Epidermal melanocyte (primary cell): ENCODE measurements around the gene BAHCC1.

Source experiments
- DNase-seq: peaks from one replicate; pipeline ENCODE4 v3.0.0; 2011; ENCODE audit warnings: low spot score; ENCODE audit not compliant: insufficient read length

BAHCC1 gene

DNA sequence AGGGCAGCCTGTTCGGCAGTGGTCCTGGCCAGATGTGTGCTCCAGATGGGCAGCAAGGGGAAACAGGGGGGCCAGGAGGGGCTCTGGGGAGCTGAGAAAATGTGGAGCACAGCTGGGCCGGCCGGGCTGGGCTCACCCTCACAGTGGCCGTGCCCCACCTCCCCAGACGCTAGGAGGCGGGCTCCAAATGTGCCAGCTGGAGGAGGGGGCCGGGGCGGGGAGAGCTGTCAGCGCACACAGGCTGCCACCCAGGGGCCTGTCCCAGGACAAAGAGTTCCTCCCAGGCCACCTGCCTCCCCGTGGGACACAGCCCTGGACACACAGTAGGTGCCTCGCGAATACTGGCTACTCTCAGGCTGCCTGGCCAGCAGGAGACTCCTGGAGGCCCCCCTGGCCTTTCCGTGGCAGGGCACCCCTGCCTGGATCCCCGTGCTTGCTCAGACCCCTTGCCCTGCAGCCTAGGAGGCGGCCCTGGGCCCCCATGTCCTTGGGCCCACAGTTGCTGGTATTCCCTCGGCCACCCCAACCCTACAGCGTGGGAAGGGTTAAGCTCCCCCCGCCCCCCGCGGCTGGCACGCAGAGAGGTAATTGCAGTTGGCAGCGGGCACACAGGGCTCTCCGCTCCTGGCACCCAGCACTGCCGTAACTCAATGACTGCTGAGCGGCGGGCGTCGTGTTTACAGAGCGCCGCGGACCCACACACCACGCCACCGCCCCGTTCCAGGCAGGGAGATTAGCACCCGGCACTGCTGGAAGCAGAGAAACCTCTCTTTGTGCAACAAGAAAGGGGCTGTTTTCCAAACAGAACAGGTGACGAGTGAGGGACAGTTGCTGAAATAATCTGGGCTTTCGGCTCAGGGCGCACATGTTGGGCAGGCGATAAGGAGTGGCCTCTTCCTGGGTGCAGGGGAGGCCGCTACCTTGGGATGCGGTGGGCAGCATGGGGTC is 32.2 kb downstream of the BAHCC1 start:
- DNase-seq: no peak

DNA sequence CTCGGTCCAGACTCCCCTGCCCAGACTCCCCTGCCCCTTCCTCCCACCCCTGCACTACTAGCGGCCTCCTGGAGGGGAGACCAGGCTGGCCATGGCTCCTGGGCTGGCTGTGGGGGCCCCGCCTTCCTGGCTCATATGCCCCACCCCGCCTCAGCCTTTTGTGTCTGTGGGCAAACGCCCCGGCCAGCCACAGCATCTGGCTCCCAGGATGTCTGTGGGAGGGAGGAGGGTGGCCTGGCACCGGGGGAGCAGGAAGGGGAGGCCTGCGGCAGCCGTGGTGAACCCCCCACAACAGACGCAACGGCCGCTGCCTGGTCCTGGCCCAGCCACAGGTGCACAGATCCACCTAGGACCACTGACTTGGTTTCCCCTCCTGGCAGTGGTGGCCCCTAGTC is 32.9 kb downstream of the BAHCC1 start:
- no peak for DNase-seq

DNA sequence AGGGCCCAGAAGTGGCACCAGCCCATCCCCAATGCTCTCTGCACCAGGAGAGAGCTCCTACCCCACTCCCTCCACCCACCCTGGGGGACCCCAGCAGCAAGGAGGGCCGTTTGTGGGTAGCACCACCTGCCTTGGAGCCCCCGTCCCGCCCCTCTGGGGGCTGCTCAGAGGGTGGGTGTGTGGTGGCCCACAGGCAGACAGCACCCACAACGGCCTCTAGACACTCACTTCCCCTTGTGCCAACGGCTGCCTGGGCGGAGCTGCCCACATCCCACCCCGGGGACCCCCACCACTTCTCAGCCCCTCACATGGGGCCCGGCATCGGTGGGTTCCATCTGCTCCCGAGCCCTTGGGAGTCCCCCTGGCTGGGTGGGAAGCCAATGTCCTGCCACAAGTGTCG is 33.3 kb downstream of the BAHCC1 start:
- DNase-seq: no peak

DNA sequence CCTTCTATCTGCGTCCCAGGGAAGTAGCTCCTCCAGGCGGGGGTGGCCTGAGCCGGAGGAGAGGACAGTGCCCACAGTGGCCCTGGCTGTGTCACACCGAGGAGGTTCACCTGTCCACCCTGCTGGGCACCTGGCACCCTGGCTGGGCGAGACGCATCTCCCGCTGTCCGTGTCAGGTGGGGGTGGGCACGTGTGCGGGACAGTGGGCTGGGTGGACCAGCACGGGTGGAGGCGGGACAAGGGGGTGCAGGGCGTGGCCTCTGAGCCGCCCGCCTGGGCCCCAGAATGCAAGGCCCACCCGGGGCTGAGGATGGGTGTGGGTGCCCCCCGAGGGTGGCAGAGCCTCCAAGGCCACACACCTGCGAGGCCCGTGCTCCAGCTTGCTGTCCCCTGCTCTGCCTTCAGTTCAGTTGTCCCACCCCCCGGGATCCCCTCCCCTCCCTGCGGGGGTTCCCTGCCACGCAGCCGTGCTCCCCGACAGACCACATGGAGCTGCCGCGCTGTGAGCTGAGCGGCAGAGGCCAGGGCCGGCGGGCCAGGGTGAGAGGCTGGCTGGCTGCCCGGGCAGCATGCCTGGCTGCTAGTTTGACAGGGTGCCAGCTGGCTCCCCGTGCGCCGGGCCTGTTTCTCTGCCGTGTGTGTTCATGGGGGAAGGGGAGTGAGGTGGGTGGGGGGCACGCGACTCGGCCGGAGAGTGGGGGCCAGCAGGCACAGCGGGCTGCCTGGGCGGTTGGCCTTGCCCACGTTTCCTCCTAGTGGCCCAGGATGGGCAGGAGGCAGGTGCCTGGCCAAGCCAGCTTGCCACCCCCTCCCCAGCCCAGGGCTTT is 33.9 kb downstream of the BAHCC1 start:
- no peak for DNase-seq

DNA sequence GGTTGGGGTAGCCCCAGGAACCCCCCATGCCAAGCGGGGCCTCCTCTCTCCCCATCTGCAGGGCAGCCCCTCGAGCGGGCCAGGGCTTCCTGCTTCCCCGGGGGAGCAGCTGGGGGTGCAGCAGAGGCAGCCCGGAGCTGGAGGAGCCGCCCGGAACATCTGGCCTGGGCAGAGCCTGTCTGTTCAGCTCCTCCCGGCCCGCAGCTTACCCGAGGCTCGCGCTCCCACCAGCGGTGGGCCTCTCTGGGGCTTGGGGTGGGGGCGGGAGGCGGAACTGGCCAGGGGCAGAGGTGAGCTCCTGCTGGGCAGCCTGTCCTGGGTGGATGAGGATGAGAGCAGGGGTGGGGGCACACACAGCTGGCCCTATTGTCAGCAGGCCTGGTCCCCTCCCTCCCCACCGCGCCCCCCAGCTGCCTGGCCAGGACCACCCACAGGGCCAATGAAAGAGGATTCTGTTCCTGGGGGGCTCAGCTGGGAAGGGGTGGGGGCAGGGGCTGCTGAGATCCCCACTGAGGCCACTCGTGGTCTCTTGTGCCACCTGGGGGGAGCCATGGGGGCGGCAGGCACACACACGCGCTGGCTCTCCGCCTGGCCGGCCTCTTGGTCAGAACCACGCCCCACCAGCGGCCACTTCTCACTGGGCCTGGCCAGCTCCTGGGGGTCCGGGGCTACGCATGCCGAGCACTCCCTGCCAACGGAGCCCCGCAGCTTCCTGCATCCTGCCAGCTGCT is 34.7 kb downstream of the BAHCC1 start:
- no peak for DNase-seq

DNA sequence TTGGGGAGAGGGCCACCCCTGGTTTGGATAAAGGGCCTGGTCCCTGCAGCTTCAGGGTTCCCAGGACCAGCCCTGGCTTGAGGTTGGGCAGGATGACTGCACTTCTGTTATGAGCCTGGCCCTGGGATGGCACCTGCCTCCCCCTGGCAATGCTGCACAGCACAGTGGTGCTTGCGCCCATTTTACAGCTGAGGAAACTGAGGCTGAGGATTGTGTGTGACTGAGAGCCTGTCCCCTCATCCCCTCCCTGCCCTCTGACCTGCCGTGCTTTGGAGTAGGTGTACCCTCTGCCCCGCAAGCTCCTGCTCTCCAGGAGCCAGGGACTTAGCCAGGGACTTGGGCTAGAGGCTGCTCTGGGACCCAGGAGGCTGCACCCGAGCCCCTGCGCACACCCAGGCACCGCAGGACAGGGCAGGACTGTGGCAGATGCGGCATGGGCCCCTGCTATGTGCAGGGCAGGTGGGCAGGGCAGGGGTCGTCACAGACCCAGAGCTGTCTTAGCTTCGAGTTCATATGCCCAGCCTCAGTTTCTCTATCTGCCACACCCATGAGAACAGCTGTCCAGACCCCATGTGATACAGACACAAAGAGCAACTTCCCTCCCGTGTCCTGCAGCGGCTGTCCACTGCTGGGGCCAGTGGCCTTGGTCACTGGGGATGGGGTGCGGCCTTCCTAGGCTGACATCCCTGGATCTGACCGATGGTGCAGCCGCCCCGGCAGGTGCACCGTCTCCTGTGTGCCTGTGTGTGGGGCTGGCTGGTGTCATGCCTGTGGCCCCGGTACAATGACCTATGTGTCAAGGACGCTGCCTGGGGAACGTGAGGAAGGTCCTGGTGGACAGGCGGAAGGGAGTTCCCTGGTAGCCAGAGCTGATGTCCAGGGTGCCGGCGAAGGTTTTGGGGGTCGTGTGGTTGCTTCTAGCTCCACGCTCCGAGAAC is 36.6 kb downstream of the BAHCC1 start:
- DNase-seq: no peak

DNA sequence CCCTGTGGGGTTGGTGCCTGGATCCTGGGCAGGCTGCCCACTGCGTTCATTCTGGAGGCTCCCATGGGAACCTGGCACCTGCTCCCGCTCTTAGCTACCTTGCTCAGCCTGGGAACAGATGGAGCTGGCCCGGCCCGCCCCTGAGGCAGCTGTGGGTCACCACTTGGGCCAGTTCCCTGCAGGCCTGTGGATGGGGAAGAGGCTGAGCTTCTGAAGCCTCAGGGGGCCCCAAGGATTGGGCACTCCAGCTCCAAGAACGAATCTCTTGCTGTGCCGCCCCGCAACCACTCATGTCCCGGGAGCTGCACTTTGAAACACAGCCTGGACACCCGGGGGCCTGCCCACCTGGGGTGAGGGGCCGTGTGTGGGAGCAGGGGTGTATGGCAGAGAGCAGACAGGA is 37.7 kb downstream of the BAHCC1 start:
- DNase-seq: no peak

DNA sequence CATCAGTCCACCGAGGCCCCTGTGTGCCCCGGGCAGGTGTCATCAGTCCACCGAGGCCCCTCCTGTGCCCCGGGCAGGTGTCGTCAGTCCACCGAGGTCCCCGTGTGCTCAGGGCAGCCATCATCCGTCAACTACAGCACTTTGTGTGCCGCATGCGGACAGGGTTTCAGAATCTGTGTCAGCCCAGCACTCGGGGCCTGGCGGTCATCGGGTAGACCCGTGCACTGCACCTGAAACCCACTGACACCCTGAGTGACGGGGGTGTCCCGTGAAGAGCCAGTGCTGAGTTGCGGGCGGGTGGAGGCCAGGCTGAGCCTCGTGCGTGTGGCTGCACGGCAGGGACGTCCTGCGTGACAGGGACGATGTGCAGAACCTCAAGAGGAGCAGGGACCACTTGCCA is 38.4 kb downstream of the BAHCC1 start:
- no peak for DNase-seq

DNA sequence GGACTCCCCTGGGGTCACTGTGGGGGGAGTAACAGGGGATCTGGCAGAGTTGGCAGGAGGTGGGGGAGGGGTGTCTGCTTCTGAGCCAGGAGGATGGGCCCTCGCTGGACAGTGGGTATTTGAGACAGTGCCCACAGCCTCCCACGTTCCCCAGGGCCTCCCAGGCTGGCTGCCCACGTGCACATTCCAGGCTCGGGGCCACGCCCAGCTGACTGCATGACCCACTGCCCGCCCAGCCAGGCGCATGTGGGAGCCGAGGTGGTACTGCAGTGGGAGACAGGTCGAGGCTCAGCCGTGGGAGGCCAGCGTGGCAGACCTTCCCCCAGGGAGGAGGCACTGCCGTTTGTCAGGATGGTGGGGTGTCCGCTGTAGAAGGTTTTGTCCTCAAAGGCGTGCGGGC is 38.8 kb downstream of the BAHCC1 start:
- no peak for DNase-seq

DNA sequence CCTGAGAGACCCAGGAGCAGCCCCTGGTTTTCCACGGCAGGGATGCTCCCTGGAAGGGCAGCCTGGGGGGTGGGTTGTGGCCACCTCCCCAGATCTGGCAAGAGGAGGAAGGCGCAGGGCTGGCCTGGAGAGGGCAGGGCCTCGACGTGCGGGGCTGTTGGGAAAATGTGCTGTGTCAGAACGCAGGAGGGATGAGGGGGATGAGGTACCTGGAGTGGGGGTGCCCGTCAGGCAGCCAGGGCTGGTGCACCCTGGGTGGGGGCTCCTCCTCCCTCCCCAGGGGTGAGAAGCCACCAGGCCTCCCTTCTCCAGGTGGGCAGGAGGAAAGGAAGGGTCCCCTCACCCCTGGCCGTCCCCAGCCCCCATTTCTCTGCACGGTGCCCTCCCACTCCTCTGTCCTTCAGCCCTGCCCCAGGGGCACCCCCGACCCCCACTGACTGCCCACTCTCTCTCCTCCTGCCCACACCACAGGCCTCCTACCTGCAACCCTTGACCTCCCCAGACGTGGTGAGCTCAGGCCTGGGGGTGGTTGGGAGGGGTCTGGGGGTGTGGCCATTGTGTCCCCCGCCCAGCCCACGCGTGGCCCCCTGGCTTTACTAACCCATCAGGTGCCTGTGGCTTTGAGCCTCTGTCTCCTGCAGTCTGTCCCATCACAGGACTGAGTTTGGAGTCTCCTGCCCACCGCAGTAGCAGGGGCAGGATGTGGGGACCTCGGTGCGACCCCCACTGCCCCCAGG is 39.6 kb downstream of the BAHCC1 start:
- no peak for DNase-seq

DNA sequence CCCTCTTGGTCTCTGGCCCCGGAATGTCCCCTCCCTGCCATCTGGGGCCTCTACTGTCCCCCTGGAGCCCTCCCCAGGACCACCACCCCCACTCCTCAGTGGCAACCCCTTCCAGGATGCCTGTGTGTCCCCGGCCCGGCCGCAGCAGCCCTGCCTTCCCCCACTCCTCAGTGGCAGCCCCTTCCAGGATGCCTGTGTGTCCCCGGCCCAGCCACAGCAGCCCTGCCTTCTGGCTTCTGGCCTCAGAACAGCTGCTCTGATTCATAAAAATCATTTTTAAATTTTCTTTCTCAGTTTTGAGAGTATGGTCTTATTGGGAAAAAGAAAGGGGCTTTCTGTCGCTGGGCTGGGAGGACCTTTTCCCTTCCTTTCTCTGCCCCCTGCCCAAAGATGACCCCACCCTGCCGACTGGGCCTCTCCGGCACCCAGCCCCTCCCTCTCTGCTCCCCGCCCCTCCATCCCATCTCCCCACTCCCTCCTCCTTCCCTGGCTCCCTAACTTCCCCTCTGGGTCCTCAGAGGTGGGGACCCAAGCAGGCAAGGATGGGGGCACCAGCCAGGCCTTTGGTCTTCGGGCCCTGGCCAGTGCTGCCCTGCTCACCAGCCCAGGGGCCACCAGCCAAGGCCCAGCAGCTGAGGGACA is 40.5 kb downstream of the BAHCC1 start:
- no peak for DNase-seq

DNA sequence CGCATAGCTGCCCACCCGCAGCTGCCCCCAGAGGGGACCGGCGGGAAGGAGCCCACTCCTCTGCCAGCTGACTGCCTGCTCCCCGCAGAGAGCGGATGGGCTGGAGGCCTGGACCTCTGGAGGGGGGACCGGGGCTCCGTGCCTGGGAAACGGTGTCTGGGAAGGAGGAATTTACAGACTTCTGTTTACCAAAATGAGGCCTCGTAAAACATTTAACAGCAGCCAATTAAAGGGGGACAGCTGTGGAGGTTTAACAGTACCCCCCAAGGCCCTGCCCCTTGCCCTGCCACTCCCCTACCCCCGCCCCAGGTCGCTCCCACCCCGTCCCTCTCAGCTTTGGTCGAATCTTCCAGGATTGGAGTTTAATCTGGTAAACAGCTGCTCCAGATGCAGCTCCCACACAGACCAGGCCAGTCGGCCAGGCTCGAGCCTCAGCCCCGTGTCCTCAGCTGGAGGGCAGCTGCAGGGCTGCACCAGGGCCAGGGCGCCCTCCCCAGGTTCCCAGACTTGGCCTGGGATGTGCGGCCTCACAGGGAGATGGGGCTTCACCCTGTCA is 41.1 kb downstream of the BAHCC1 start:
- peak; percentile 78 for DNase-seq

DNA sequence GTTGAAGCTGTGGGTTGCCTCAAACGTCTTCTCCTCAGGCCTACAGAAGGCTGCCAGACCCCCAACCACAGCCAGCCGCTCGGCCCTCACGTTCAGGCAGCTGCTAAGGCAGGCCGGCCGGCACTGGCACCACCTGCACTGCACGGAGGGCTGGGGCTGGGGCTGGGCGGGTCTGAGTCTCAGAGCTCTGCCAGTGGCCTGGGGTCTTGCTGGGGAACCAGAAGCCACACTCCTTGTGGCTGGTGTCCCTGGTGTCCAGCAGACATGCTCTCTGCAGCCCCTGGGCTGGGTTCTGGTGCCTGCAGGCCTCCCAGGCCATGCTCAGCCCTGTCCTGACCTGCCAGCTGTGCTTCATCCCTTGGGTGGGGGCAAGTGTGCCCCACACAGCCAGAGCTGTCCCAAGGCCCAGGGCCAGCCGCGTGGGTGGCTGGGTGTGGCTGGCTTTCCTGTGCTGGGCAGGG is 42.0 kb downstream of the BAHCC1 start:
- DNase-seq: no peak

DNA sequence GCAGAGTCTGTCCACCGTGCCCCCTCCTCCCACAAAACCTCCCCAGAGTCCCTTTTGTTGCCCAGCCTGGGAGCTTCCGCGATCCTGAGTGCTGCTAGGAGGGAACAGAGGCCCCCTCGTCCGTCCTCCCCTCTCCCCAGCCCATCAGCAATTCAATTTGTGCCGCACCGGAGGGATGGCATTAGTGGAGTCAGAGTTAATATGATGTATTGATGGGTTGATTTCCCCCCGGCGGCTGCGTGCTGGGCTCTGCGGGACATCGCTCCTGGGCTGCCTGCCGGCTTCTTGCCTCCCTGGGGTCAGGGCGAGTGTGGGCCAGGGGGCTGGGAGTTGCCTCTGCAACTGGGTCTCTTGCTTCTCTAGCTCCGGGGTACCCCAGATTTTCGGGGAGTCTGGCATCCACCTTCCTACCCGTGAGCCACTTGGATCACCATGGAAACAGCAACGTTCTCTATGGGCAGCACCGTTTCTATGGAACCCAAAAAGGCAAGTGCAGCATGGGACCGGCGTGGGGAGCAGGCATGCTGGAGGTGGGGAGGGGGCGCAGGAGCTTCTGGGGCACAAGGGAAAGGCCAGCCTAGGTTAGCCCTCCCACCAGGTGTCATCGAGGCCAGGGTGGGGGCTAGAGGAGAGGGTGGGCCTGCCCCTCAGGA is 42.9 kb downstream of the BAHCC1 start:
- DNase-seq: no peak

DNA sequence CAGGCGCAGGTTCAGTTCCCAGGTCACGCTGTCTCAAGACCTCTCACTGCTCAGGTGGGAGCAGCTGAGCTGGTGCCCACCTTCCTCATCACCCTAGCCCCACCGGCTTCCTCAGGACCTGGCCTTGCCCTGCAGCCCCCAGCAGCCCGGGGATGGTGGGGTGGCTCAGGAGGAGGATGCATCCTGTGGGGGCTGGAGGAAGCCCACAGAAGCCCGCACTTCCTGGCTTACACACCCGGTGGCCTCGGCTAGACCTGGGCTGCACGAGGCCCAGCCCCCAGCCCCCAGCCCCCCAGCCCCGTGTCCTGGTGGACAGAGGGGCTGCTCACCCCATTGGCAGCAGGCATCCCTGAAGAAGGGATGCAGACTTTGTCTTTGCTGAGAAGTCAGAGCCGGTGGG is 43.4 kb downstream of the BAHCC1 start:
- no peak for DNase-seq

DNA sequence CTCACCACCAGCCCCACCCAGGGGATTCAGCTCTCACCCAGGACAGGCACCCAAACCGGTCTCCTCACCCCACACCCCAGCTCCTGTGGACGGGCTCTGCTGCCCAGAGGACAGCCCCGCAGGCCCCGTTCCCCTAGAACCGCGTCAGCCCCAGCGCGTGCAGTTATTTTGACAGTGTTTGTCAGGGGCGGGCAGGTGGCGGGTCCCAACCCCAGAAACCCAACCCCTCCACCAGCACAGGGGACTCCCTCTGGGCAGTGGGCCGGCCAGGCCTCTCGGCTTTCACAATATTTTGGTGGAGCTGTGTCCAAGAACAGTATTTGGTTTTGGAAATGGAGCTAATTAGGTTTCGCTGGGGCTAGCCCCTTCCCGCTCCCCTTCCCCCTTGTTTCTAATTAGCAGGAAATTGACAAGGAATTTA is 44.8 kb downstream of the BAHCC1 start:
- DNase-seq: no peak

DNA sequence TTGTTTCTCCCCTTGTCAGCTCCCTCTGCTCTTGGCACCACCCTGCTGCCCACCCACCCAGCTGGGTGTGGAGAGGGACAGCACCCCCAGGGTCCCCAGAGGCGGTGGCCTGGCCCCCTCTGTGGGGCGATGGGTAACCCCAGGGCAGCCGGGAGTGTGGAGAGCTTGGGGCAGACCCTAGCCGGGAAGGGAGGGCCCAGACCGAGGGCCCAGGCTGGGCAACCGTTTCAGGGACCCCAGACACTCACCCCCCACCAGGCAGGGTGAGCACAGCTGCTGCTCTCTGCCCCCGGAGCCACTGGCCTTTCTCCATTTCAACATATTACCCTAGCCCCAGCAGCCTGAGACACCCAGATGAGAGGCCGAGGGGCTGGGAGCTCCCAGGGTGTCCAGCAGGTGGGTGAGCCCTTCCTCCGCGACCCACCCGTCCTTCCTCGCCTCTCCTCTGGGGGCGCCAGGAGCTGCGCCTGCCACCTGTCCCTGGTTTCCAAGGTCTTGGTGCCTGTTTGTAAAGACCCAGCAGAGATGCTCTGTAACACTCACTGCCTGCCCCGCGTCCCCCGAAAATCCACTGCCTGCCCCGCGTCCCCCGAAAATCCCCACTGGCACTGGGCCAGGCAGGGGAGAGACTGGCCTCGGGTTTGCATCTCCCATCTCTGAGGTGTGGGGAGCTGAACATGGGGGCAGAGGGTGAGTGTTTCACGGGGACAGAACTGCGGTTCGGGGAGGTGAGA is 45.4 kb downstream of the BAHCC1 start:
- DNase-seq: no peak

DNA sequence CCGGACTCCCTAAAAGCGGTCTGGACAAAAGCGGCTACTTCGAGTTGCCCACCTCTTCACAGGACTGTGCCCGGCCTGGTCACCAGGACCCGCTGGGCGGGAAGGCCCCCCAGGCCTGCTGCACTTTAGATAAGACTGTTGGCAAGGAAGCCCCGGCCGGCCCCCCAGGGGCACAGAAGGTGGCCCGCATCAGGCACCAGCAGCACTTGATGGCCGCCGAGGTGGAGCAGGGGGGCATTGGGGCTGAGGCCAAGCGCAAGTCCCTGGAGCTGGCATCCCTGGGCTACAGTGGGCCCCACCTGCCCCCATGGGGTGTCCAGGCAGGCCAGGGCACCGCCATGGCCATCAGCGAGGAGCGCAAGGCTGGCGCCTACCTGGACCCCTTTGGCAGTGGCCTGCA is 47.5 kb downstream of the BAHCC1 start:
- DNase-seq: no peak
